Measurements from ENCODE around the gene SRP54. TPM values are rescaled to one million over a fixed set of nuclear protein-coding genes. Genes with fewer than 3 reads are reported as not detected.
"Not testable (repeated sequence)": the region's sequence is repeated elsewhere in the genome, so short reads cannot be mapped to it uniquely, and the experiment has no call there.

Gene SRP54
- total RNA-seq, 3 donors from 2014 or later = 32.9 to 45.6 (median 40.6) TPM

DNA sequence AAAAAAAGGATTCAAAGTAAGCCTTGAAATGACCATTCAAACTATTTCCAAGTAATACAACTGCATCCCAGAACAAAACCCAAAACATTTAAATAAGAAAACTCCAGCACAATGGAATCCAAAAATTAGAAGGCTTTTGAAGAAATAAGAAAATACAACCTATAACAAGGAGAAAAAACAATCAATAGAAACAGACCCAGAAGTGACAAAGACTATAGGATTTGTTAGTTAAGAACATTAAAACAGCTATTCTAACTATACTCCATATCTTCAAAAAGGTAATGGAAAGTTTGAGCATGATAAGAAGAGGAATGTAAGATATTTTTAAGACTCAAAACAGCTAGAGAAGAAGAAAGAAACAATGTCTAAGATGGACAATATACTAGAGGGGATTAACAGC, 39.3 kb upstream of the SRP54 start:
- TF ChIP-seq, protein P1, sequence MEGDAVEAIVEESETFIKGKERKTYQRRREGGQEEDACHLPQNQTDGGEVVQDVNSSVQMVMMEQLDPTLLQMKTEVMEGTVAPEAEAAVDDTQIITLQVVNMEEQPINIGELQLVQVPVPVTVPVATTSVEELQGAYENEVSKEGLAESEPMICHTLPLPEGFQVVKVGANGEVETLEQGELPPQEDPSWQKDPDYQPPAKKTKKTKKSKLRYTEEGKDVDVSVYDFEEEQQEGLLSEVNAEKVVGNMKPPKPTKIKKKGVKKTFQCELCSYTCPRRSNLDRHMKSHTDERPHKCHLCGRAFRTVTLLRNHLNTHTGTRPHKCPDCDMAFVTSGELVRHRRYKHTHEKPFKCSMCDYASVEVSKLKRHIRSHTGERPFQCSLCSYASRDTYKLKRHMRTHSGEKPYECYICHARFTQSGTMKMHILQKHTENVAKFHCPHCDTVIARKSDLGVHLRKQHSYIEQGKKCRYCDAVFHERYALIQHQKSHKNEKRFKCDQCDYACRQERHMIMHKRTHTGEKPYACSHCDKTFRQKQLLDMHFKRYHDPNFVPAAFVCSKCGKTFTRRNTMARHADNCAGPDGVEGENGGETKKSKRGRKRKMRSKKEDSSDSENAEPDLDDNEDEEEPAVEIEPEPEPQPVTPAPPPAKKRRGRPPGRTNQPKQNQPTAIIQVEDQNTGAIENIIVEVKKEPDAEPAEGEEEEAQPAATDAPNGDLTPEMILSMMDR (IDR thresholded peaks at IDR 0.05) = no peak
- Histone ChIP-seq H3K4me1 (ENCODE audit: low read depth) (no peaks in the 10 kb centered on the region), H3K36me3 (ENCODE audit: low read depth) (no peaks in the 10 kb centered on the region), H3K9me3 (peaks cover 12% of the 10 kb centered on the region), H3K4me3 (no peak overlapping the region)
- DNase-seq (no peak), ATAC-seq (no peak)
- intact Hi-C loops (cut with DNase I, micrococcal nuclease) = no loop called here

DNA sequence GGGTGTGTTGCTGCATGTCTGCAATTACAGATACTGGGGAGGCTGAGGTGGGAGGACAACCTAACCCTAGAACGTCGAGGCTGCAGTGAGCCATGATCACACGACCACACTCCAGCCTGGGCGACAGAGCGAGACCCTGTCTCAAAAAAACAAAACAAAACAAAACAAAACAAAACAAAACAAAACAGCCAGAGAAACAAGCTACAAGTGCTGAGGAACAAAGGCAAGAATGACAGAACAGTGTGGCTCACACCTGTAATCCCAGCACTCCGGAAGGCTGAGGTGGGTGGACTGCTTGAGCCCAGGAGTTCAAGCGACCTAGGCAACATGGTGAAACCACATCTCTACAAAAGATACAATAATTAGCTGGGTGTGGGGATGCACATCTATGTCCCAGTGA, 38.0 kb upstream of the SRP54 start:
- Histone ChIP-seq H3K4me1 (ENCODE audit: low read depth) (no peaks in the 10 kb centered on the region), H3K9me3 (peaks cover 12% of the 10 kb centered on the region), H3K36me3 (ENCODE audit: low read depth) (no peaks in the 10 kb centered on the region), H3K4me3 (no peak overlapping the region)
- ATAC-seq = no peak
- DNase-seq = no peak
- TF ChIP-seq, protein P1 (IDR thresholded peaks at IDR 0.05) = no peak
- intact Hi-C loops (cut with DNase I, micrococcal nuclease) = no loop called here

DNA sequence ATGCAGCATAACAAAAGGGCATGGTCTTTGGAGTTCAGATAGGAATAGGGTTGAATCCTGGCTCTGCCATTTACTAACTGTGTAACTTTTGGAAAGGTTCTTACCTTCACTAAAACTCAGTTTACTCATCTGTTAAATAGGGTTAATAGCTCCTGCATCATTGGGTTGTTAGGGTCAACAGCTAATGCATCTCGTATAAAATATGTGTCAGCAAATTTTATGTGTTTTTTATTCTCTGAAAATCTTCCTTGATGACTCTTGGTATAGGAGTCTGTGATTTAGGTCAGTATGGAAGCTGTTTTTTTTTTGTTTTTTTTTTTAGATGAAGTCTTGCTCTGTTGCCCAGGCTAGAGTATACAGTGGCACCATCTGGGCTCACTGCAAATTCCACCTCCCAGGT, 36.1 kb upstream of the SRP54 start:
- Histone ChIP-seq H3K4me1 (ENCODE audit: low read depth) (no peaks in the 10 kb centered on the region), H3K9me3 (peaks cover 12% of the 10 kb centered on the region), H3K36me3 (ENCODE audit: low read depth) (no peaks in the 10 kb centered on the region), H3K4me3 (no peak overlapping the region)
- intact Hi-C loops (cut with DNase I, micrococcal nuclease) = no loop called here
- no peak for DNase-seq
- ATAC-seq = no peak
- TF ChIP-seq, protein P1 (IDR thresholded peaks at IDR 0.05) = no peak

DNA sequence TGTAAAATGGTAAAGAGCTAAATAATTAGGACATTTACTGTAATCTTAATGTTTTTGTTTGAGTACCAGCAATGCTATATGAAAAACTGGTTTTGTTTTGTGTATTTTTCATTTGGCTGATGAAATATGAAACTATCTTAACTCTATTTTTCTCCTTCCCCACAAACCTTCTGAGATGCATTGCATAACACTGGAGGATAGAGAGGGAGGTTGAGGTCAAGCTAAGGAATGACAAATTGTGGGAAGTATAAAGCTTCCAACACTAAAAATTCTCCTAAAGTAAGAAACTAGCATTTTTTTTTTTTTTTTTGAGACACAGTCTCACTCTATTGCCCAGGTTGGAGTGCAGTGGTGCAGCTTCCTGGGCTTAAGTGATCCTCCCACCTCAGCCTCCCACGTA, 31.5 kb upstream of the SRP54 start:
- Histone ChIP-seq H3K4me1 (ENCODE audit: low read depth) (no peaks in the 10 kb centered on the region), H3K36me3 (ENCODE audit: low read depth) (no peaks in the 10 kb centered on the region), H3K4me3 (no peak overlapping the region), H3K9me3 (no peaks in the 10 kb centered on the region)
- intact Hi-C loops (cut with DNase I, micrococcal nuclease) = no loop called here
- TF ChIP-seq, protein P1 (IDR thresholded peaks at IDR 0.05) = no peak
- DNase-seq = no peak
- ATAC-seq = no peak

DNA sequence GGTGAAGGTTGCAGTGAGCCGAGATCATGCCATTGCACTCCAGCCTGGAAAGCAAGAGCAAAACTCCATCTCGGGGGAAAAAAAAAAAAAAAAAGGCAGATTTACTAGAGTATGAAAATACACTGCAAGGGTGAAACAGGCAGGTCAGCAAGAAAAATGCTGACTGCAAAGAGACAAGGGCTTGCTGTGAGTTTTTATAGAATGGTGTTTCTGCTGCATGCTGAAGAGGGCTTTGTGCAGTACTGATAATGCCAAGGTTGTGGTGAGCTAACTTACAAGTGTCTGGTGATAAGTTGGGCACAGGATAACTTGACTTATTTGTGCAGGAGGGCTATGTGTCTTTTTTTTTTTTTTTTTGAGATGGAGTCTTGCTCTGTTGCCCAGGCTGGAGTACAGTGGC, 25.9 kb upstream of the SRP54 start:
- no peaks in the 10 kb centered on the region for H3K4me1 ChIP-seq (ENCODE audit: low read depth)
- intact Hi-C loops (cut with DNase I, micrococcal nuclease) = no loop called here
- DNase-seq (no peak), ATAC-seq (no peak)
- H3K9me3 ChIP-seq = no peaks in the 10 kb centered on the region
- H3K36me3 ChIP-seq (ENCODE audit: low read depth) = no peaks in the 10 kb centered on the region
- TF ChIP-seq, protein P1 (IDR thresholded peaks at IDR 0.05) = no peak
- no peak overlapping the region for H3K4me3 ChIP-seq

- Histone ChIP-seq H3K4me3 (no peak overlapping the region), H3K4me1 (ENCODE audit: low read depth) (no peaks in the 10 kb centered on the region), H3K9me3 (no peaks in the 10 kb centered on the region), H3K36me3 (ENCODE audit: low read depth) (no peaks in the 10 kb centered on the region)
- TF ChIP-seq, protein P1 (IDR thresholded peaks at IDR 0.05) = no peak
- DNase-seq (no peak), ATAC-seq (no peak)
- intact Hi-C loops (cut with DNase I, micrococcal nuclease) = no loop called here
Measured at GRCh38 chr14:34957771-34958286, 25.0 kb upstream of the SRP54 start.

- H3K4me1 ChIP-seq (ENCODE audit: low read depth); DNase-seq; H3K9me3 ChIP-seq; intact Hi-C loops (cut with DNase I, micrococcal nuclease); H3K4me3 ChIP-seq; H3K36me3 ChIP-seq (ENCODE audit: low read depth); ATAC-seq: not testable (repeated sequence)
Measured at GRCh38 chr14:34962106-34962505, 20.7 kb upstream of the SRP54 start.
